Stomach (tissue), 4 donors: ENCODE results near the gene BTG1.

Experiments used
- EP300 ChIP-seq: sonication (generic); formaldehyde crosslinking; IDR thresholded peaks from one replicate; pipeline ENCODE4 v1.6.1; 2017; ENCODE audit warnings: antibody characterized with exemption
- POLR2A ChIP-seq, 4 donors: fragments of 450-650 bp; IDR thresholded peaks; one replicate each; pipeline ENCODE4 v1.6.1; 2016; ENCODE audit warnings: antibody characterized with exemption in 4 of 4, control low read depth in 2 of 4, mild to moderate bottlenecking in 1 of 4, moderate library complexity in 1 of 4
- TF ChIP-seq, protein P1 (sequence below), 7 experiments: fragments of 450-650 bp in 4 of 7; fragments of 200-600 bp in 3 of 7; sonication (generic) in 3 of 7; IDR thresholded peaks; one replicate each; pipeline ENCODE4 v1.5.1; 2016 to 2019; ENCODE audit warnings: antibody characterized with exemption in 7 of 7, control low read depth in 2 of 7, mild to moderate bottlenecking in 1 of 7

DNA sequence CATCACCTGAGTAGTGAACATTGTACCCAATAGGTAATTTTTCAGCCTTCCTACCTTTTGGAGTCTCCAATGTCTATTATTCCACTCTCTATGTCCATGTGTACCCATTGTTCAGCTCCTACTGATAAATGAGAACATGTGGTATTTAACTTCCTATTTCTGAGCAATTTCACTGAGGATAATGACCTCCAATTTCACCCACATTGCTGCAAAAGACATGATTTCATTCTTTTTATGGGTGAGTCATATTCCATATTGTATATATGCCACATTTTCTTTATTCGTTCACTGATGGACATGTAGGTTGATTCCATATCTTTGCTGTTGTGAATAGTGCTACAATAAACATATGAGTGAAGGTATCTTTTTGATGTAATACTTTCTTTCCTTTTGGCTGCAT lies 16.4 kb upstream of the BTG1 start:
- TF ChIP-seq EP300 (no peak), POLR2A (IDR thresholded peaks at IDR 0.05) (no peak)
- TF ChIP-seq, protein P1, sequence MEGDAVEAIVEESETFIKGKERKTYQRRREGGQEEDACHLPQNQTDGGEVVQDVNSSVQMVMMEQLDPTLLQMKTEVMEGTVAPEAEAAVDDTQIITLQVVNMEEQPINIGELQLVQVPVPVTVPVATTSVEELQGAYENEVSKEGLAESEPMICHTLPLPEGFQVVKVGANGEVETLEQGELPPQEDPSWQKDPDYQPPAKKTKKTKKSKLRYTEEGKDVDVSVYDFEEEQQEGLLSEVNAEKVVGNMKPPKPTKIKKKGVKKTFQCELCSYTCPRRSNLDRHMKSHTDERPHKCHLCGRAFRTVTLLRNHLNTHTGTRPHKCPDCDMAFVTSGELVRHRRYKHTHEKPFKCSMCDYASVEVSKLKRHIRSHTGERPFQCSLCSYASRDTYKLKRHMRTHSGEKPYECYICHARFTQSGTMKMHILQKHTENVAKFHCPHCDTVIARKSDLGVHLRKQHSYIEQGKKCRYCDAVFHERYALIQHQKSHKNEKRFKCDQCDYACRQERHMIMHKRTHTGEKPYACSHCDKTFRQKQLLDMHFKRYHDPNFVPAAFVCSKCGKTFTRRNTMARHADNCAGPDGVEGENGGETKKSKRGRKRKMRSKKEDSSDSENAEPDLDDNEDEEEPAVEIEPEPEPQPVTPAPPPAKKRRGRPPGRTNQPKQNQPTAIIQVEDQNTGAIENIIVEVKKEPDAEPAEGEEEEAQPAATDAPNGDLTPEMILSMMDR (IDR thresholded peaks at IDR 0.05), result no peak
